ENCODE measurements around the gene SSC4D.
A peak's percentile ranks its signal among the peaks of the same experiment; 100 is the strongest.

The SSC4D gene

DNA sequence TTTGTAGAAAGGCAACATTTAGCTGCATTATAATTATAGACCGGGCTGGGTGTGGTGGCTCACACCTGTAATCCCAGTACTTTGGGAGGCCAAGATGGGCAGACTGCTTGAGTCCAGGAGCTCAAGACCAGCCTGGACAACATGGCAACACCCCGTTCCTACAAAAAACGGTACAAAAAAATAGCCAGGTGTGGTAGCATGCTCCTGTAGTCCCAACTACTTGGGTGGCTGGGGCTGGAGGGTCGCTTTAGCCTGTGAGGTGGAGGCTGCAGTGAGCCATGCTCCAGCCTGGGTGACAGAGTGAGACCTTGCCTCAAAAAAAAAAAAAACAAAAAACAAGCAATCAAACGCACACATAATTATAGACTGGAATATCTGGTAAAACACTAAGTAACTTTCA, 55.8 kb downstream of the SSC4D start:
- Histone ChIP-seq H3K79me2 (ENCODE audit: insufficient read depth, low read length) (peaks cover 100% of the 10 kb centered on the region), H3K9me3 (ENCODE audit: insufficient read depth, low read length, severe bottlenecking) (no peaks in the 10 kb centered on the region), H3K4me1 (ENCODE audit: insufficient read depth, low read length) (peaks cover 36% of the 10 kb centered on the region), H3K4me3 (ENCODE audit: low read depth in 1 of 2, low read length in 2 of 2) (no peak overlapping the region), H3K27ac (ENCODE audit: low read length) (no peak overlapping the region), H2AFZ (ENCODE audit: low read depth, low read length) (no peak overlapping the region), H3K4me2 (ENCODE audit: insufficient read depth, low read length) (peak overlapping the region; percentile 75; the same call in 1 of the 2 replicates), H3K36me3 (ENCODE audit: insufficient read depth, low read length) (peaks cover 77% of the 10 kb centered on the region), H4K20me1 (ENCODE audit: insufficient read depth, low read length) (peaks cover 76% of the 10 kb centered on the region), H3K27me3 (ENCODE audit: insufficient read depth, low read length, poor library complexity) (no peaks in the 10 kb centered on the region), H3K9ac (ENCODE audit: low read depth, low read length) (no peak overlapping the region)
- no peak for DNase-seq
- ATAC-seq (ENCODE audit: insufficient read depth, low read depth): no peak
- TF ChIP-seq, protein P1, sequence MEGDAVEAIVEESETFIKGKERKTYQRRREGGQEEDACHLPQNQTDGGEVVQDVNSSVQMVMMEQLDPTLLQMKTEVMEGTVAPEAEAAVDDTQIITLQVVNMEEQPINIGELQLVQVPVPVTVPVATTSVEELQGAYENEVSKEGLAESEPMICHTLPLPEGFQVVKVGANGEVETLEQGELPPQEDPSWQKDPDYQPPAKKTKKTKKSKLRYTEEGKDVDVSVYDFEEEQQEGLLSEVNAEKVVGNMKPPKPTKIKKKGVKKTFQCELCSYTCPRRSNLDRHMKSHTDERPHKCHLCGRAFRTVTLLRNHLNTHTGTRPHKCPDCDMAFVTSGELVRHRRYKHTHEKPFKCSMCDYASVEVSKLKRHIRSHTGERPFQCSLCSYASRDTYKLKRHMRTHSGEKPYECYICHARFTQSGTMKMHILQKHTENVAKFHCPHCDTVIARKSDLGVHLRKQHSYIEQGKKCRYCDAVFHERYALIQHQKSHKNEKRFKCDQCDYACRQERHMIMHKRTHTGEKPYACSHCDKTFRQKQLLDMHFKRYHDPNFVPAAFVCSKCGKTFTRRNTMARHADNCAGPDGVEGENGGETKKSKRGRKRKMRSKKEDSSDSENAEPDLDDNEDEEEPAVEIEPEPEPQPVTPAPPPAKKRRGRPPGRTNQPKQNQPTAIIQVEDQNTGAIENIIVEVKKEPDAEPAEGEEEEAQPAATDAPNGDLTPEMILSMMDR (IDR thresholded peaks at IDR 0.05; ENCODE audit: borderline replicate concordance, extremely low read depth, low read length, poor library complexity, severe bottlenecking): no peak
- TF ChIP-seq EZH2 (IDR thresholded peaks at IDR 0.05; ENCODE audit: borderline replicate concordance, low read depth, low read length, severe bottlenecking): no peak

DNA sequence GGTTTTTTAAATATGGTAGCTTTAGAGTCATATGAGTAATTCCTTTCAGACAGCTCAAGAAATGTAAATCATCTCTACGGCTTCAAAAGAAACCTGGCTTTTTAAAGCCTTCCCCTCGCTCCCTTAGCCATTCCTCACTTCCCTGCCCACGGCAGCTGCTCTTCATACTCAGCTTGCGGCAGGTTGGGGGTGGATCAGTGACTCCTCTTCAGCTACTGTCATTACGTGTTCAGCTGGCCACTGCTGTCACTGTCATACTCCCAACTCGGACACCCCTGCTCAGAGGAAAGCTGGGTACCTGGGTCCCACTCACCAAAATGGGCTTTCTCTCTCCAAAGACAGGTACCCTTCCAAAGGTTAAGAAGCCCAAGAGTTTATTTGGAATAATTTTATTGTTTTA, 57.3 kb downstream of the SSC4D start:
- H3K4me1 ChIP-seq (ENCODE audit: insufficient read depth, low read length): peaks cover 31% of the 10 kb centered on the region
- no peak for TF ChIP-seq EZH2 (IDR thresholded peaks at IDR 0.05; ENCODE audit: borderline replicate concordance, low read depth, low read length, severe bottlenecking)
- TF ChIP-seq, protein P1 (IDR thresholded peaks at IDR 0.05; ENCODE audit: borderline replicate concordance, extremely low read depth, low read length, poor library complexity, severe bottlenecking): no peak
- H3K4me2 ChIP-seq (ENCODE audit: insufficient read depth, low read length): no peak overlapping the region
- no peaks in the 10 kb centered on the region for H3K9me3 ChIP-seq (ENCODE audit: insufficient read depth, low read length, severe bottlenecking)
- no peak overlapping the region for H3K27ac ChIP-seq (ENCODE audit: low read length)
- no peak overlapping the region for H3K4me3 ChIP-seq (ENCODE audit: low read depth in 1 of 2, low read length in 2 of 2)
- H3K79me2 ChIP-seq (ENCODE audit: insufficient read depth, low read length): peaks cover 100% of the 10 kb centered on the region
- no peaks in the 10 kb centered on the region for H3K27me3 ChIP-seq (ENCODE audit: insufficient read depth, low read length, poor library complexity)
- peaks cover 86% of the 10 kb centered on the region for H3K36me3 ChIP-seq (ENCODE audit: insufficient read depth, low read length)
- ATAC-seq (ENCODE audit: insufficient read depth, low read depth) (no peak), DNase-seq (no peak)
- H2AFZ ChIP-seq (ENCODE audit: low read depth, low read length): no peak overlapping the region
- H3K9ac ChIP-seq (ENCODE audit: low read depth, low read length): no peak overlapping the region
- peaks cover 85% of the 10 kb centered on the region for H4K20me1 ChIP-seq (ENCODE audit: insufficient read depth, low read length)

DNA sequence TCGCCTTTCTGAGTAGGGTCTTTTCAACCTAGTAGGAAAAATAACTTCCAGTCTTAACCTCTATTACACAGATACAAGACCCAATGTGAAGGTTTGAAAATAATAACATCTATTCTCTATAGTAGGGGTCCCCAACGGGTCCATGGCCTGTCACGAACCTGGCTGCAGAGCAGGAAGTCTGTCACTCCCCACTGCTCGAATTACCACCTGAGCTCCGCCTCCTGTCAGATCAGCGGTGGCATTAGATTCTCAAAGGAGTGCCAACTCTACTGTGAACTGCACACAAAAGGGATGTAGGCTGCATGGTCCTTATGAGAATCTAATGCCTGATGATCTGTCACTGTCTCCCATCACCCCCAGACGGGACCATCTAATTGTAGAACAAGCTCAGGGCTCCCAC, 58.1 kb downstream of the SSC4D start:
- DNase-seq (no peak), ATAC-seq (ENCODE audit: insufficient read depth, low read depth) (peak; percentile 27; the same call in 1 of the 3 replicates)
- Histone ChIP-seq H3K79me2 (ENCODE audit: insufficient read depth, low read length) (peaks cover 100% of the 10 kb centered on the region), H2AFZ (ENCODE audit: low read depth, low read length) (no peak overlapping the region), H4K20me1 (ENCODE audit: insufficient read depth, low read length) (peaks cover 87% of the 10 kb centered on the region), H3K4me1 (ENCODE audit: insufficient read depth, low read length) (peaks cover 23% of the 10 kb centered on the region), H3K9me3 (ENCODE audit: insufficient read depth, low read length, severe bottlenecking) (no peaks in the 10 kb centered on the region), H3K9ac (ENCODE audit: low read depth, low read length) (no peak overlapping the region), H3K27me3 (ENCODE audit: insufficient read depth, low read length, poor library complexity) (no peaks in the 10 kb centered on the region), H3K36me3 (ENCODE audit: insufficient read depth, low read length) (peaks cover 86% of the 10 kb centered on the region), H3K27ac (ENCODE audit: low read length) (no peak overlapping the region), H3K4me2 (ENCODE audit: insufficient read depth, low read length) (no peak overlapping the region), H3K4me3 (ENCODE audit: low read depth in 1 of 2, low read length in 2 of 2) (no peak overlapping the region)
- TF ChIP-seq, protein P1 (IDR thresholded peaks at IDR 0.05; ENCODE audit: borderline replicate concordance, extremely low read depth, low read length, poor library complexity, severe bottlenecking): no peak
- TF ChIP-seq EZH2 (IDR thresholded peaks at IDR 0.05; ENCODE audit: borderline replicate concordance, low read depth, low read length, severe bottlenecking): no peak

Measured in DND-41 (cell line).